HG03575 (cell line): Measurements from ENCODE around the gene KRT34.

ENCODE experiments used
- ATAC-seq: cut with Tn5 transposase; IDR thresholded peaks from one replicate; pipeline ENCODE4 v1.9.1; 2021; ENCODE audit not compliant: unreplicated experiment, insufficient number of reproducible peaks, low FRiP score; ENCODE audit errors: extremely low read depth

The KRT34 gene

DNA sequence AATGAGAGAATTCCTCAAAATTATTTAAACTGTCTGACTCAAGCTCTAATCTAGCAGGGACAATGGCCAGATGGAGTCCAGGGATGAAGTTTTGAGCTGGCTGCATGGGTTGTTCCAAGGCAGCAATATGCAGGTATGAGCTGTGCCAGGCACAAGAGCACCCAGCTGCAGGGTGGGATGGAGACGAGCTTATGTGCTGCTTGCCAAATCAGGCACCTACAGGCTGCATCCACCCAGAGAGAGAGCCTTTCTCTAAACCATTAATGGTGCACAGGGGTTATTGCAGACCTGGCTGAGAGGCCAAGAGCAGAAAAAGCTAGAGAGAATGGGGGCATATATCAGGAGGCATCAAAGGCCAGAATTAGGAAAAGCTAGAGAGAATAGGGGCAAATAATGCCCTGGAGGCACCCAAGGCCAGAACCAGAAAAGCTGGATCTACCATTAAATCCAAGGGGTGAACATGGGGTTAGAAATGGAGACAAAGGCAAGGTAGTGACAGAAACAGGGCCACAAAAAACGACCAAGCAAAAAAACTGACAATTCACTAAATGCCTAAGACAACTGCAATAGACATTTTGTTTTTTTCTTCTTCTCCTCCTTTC lies 42.4 kb downstream of the KRT34 start:
- ATAC-seq = no peak

DNA sequence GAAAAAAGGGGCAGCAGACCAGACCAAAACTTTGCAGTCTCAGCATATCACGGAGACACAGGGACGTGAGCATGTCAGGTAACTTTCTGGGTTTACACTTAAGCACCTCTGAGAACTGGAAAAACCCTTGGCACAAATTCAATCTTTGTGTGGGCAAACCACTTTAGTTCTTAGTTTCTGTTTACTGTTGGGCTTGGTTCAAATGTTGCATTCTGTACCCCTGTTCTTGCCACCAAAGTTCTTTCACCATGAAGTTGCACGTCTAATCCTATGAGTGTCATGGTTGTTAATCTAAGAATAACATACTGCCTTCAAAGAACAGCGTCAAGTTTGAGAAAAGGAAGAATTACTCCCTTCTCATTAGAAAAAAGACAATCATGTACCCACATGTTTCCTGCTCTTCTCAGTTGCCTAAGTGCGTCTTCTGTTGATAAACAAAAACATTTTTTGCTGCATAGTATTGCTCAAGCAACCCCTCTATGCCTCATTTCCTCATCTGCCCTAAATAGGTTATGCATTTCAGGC lies 43.1 kb downstream of the KRT34 start:
- ATAC-seq = no peak

DNA sequence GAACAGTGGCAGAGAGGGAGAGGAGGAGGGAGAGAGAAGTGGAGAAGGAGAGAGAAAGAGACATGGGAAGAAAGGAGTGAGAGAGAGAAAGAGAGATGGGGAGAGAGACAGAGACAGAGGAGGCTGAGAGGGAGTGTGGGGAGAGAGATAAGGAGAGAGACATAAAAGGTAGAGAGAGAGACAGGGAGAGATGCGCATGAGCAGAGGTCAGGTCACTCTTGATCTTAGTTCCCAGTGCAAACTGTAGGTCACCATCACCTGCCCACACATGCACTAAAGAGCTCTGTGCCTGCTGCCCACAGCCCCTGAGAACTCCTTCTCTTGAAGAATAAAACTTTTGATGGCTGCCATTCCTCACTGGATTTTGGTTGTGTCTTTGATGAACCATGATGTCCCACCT lies 46.4 kb downstream of the KRT34 start:
- ATAC-seq = no peak

DNA sequence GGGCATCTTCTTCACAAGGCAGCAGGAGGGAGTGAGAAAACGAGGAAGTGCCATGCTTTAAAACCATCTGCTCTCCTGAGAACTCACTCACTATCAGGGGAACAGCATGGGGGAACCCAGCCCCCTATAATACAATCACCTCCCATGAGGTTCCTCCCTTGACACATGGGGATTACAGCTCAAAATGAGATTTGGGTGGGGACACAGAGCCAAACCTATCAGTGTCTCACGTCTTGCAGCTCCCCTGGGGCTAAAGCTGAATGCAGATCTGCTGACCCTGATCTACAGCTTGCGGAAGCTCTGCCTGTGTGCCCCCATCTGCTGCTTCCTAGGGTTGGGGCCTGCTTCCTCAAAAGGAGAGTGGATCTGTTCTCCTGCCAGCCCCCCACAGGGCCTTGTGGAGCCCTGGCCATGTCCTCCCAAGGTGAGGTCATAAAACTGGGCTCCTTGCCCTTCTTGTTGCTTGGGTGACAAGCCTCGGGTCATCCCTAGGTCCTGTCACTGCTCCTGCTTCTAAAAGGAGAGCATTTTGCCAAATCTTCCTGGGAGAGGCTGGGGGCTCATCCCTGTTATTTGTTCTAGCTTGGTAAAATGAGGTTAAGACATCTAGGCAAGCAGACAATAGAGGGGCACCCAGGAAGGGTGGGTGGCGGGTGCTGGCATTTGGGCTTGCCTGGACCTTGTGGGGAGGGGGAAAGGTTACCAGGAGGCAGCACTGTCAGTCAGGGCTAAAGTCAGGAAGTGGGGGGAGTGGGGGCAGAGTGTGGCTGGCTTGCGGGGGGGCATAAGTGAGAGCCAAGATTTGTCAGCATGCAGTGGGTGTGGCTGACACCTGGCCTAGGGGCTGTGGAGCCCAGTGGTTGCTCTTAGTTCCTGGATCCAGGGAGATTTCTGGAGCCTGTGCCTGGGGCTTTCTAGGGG lies 47.5 kb downstream of the KRT34 start:
- no peak for ATAC-seq

DNA sequence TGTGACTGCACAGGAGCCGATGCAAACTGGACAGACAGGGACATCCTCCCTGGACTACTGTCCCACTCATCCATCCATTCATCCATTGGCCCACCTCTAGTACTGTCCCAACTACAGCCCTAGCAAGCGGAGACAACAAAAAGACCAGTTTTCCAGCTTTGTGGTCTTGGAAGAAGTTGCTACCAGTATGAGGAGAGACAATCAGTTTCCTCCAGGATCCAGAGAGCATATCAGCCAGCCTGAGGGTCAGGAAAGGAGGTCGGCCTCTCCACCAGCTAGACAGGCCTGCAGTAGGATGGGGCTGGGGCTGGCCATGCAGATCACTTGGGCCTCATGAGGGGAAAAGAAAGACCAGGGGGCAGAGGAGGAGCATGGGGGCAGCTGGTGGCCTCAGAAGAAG lies 48.3 kb downstream of the KRT34 start:
- ATAC-seq = no peak

DNA sequence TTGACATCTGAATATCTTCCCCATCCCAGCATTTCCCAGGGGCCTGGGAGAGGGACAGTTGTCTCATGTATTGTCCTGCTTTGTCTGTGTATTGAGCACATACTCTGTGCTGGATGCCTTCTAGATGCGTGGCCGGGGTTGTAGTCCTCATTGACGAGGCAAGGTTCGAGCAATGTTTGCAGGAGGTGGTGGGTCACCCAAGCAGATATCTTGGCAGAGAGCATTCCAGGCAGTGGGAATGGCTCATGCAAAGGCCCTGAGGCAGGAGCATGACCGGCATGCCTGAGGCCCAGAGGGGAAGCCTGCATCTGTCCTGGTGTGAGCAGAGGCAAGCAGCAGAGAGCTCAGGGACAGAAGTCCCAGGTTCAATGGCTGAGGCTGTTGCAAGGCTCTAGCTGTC lies 49.0 kb downstream of the KRT34 start:
- no peak for ATAC-seq

DNA sequence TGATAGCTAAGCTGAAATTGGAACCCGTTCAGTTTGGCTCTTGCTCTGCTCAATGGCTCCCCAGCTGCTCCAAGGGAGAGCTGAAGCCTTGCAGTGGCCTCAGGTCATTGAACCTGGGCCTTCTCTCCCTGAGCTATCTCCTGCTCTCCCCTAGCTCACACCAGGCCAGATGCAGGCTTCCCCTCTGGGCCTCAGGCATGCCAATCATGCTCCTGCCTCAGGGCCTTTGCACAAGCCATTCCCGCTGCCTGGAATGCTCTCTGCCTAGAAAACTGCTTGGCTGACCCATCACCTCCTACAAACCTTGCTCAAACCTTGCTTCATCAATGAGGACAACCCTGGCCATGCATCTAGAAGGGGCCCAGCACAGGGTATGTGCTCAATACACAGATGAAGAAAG lies 49.9 kb downstream of the KRT34 start:
- no peak for ATAC-seq

DNA sequence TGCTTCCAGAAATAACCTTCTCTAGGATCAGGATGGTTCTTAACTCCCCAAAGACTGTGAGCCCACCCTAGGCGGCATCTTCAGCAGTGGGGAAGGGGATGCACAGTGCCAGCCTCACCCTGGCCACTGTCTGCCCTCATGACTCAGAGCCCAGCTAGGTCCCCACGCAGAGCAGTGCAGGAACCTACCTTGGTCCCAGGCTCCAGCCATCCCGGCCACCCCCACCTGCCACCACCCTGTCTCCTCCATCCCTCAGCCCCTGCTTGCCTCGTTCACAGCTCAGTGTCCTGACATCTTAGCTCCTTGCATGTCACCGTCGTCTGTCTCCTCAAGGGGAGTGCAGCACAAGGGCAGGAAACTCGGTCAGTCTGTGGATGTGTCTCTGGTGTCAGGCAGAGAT lies 50.5 kb downstream of the KRT34 start:
- no peak for ATAC-seq

DNA sequence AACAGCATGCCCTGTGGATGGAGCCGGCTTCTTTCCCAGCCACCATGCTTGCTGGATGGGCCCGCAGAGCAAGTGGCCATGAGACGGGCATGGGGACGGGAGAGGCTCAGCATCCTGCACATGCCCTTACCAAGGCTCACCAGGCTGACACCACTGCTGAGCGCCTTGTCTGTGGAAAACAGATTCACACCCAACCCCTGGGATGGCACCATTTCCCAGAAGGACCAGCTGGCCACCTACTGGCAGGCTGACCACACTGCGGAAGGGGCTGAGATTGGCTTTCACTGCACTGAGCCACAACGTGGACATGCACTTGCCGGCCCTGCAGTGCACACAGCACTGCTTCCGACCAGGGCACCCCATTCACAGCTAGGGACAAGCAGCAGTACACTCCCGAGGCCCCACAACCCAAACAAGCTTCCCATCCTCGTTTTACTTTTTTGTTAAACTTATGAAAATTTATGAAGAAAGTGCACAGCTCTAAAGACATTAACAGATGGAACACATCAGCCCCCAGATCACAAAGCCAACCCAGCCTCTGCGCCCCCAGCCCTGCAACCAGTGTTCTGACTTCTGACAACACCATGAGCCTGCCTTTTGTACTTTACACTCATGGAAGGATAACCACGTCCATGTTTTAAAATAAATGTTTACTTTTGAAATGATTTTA lies 52.7 kb downstream of the KRT34 start:
- ATAC-seq = no peak

DNA sequence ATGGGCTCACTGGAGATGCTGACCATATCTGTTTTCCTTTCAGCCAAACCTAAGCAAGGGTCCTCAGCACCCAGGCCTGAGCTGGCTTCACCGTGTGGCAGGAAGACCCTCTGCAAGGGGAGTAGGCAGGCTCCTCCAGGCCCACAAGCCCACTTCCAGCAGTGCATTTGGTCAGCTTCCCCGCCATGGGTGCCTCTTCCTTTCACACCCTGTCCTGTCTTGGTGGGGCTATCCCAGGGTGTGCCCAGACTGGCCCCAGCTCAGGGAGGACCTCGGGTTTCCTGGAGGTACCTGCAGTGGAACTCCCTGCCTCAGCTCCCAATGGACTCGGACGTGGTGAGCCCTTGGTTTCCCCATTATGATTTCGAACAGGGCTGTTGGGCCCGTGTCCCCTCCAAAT lies 53.9 kb downstream of the KRT34 start:
- no peak for ATAC-seq
